GM23338 (cell line): ENCODE data around the gene FOXJ2.

Experiments used
- CREB1 ChIP-seq: fragments of 250-450 bp; sonication (Bioruptor Pico); IDR thresholded peaks from 2 replicates; pipeline ENCODE4 v1.5.0; 2020; ENCODE audit warnings: low read depth, mild to moderate bottlenecking, moderate library complexity
- CTCF ChIP-seq, 2 experiments: fragments of 200-600 bp in 1 of 2; sonication (generic) in 1 of 2; conservative IDR thresholded peaks; 2 replicates each; pipeline versions ENCODE4 v1.5.1 to v1.6.1; 2016 to 2017; ENCODE audit warnings: antibody characterized with exemption in 2 of 2, low read depth in 2 of 2, mild to moderate bottlenecking in 2 of 2, moderate library complexity in 1 of 2
- EZH2 ChIP-seq: fragments of 200-600 bp; sonication (generic); IDR thresholded peaks from one replicate; pipeline ENCODE4 v1.8.0; 2017; ENCODE audit warnings: antibody characterized with exemption, mild to moderate bottlenecking, low read depth; ENCODE audit not compliant: unreplicated experiment
- EZH2phosphoT487 ChIP-seq: fragments of 200-600 bp; sonication (generic); IDR thresholded peaks from one replicate; pipeline ENCODE4 v1.8.1; 2018; ENCODE audit warnings: antibody characterized with exemption; ENCODE audit not compliant: unreplicated experiment
- JUNB ChIP-seq: IDR thresholded peaks from one replicate; pipeline ENCODE4 v1.6.1; 2016; ENCODE audit warnings: antibody characterized with exemption; ENCODE audit not compliant: unreplicated experiment
- POLR2AphosphoS5 ChIP-seq: IDR thresholded peaks from 2 replicates; pipeline ENCODE4 v1.6.1; 2016; ENCODE audit warnings: antibody characterized with exemption, low read depth
- REST ChIP-seq: IDR thresholded peaks from one replicate; pipeline ENCODE4 v1.6.1; 2018; ENCODE audit warnings: antibody characterized with exemption; ENCODE audit not compliant: unreplicated experiment
- STAT1 ChIP-seq: IDR thresholded peaks from one replicate; pipeline ENCODE4 v1.6.1; 2016; ENCODE audit warnings: antibody characterized with exemption; ENCODE audit not compliant: unreplicated experiment
- ZNF114 ChIP-seq: fragments of 250-450 bp; sonication (Bioruptor Pico); IDR thresholded peaks from 2 replicates; pipeline ENCODE4 v1.5.0; 2020; ENCODE audit warnings: mild to moderate bottlenecking, moderate library complexity
- TF ChIP-seq, protein P1 (sequence below): IDR thresholded peaks from 2 replicates; pipeline ENCODE4 v1.6.1; 2016; ENCODE audit warnings: antibody characterized with exemption
- TF ChIP-seq, protein P2 (sequence below): fragments of 250-450 bp; sonication (Bioruptor Pico); IDR thresholded peaks from 2 replicates; pipeline ENCODE4 v1.5.0; 2020; ENCODE audit warnings: mild to moderate bottlenecking, moderate library complexity

DNA sequence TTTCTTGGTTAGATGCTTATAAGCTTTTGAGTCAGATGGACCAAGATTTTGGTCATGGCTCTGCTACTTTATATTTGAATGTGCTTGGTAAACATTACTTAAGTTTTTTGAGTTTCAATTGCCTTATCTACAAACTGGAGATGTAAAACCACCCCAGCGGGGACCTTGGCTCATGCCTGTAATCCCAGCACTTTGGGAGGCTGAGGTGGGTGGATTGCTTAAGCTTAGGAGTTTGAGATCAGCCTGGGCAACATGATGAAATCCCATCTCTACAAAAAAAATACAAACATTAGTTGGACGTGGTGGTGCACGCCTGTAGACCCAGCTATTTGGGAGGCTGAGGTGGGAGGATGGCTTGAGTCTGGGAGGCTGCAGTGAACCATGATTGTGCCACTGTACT lies 60.8 kb downstream of the FOXJ2 start:
- no peak for TF ChIP-seq CTCF (conservative IDR thresholded peaks at IDR 0.05; ENCODE audit: low read depth in 2 of 2)
- no peak for TF ChIP-seq POLR2AphosphoS5
- no peak for TF ChIP-seq REST
- no peak for TF ChIP-seq EZH2
- TF ChIP-seq EZH2phosphoT487 = no peak
- no peak for TF ChIP-seq JUNB
- TF ChIP-seq CREB1 (CRISPR knock-in tag) = no peak
- TF ChIP-seq ZNF114 (CRISPR knock-in tag) = no peak
- TF ChIP-seq, protein P1, sequence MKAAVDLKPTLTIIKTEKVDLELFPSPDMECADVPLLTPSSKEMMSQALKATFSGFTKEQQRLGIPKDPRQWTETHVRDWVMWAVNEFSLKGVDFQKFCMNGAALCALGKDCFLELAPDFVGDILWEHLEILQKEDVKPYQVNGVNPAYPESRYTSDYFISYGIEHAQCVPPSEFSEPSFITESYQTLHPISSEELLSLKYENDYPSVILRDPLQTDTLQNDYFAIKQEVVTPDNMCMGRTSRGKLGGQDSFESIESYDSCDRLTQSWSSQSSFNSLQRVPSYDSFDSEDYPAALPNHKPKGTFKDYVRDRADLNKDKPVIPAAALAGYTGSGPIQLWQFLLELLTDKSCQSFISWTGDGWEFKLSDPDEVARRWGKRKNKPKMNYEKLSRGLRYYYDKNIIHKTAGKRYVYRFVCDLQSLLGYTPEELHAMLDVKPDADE = no peak
- TF ChIP-seq, protein P2, sequence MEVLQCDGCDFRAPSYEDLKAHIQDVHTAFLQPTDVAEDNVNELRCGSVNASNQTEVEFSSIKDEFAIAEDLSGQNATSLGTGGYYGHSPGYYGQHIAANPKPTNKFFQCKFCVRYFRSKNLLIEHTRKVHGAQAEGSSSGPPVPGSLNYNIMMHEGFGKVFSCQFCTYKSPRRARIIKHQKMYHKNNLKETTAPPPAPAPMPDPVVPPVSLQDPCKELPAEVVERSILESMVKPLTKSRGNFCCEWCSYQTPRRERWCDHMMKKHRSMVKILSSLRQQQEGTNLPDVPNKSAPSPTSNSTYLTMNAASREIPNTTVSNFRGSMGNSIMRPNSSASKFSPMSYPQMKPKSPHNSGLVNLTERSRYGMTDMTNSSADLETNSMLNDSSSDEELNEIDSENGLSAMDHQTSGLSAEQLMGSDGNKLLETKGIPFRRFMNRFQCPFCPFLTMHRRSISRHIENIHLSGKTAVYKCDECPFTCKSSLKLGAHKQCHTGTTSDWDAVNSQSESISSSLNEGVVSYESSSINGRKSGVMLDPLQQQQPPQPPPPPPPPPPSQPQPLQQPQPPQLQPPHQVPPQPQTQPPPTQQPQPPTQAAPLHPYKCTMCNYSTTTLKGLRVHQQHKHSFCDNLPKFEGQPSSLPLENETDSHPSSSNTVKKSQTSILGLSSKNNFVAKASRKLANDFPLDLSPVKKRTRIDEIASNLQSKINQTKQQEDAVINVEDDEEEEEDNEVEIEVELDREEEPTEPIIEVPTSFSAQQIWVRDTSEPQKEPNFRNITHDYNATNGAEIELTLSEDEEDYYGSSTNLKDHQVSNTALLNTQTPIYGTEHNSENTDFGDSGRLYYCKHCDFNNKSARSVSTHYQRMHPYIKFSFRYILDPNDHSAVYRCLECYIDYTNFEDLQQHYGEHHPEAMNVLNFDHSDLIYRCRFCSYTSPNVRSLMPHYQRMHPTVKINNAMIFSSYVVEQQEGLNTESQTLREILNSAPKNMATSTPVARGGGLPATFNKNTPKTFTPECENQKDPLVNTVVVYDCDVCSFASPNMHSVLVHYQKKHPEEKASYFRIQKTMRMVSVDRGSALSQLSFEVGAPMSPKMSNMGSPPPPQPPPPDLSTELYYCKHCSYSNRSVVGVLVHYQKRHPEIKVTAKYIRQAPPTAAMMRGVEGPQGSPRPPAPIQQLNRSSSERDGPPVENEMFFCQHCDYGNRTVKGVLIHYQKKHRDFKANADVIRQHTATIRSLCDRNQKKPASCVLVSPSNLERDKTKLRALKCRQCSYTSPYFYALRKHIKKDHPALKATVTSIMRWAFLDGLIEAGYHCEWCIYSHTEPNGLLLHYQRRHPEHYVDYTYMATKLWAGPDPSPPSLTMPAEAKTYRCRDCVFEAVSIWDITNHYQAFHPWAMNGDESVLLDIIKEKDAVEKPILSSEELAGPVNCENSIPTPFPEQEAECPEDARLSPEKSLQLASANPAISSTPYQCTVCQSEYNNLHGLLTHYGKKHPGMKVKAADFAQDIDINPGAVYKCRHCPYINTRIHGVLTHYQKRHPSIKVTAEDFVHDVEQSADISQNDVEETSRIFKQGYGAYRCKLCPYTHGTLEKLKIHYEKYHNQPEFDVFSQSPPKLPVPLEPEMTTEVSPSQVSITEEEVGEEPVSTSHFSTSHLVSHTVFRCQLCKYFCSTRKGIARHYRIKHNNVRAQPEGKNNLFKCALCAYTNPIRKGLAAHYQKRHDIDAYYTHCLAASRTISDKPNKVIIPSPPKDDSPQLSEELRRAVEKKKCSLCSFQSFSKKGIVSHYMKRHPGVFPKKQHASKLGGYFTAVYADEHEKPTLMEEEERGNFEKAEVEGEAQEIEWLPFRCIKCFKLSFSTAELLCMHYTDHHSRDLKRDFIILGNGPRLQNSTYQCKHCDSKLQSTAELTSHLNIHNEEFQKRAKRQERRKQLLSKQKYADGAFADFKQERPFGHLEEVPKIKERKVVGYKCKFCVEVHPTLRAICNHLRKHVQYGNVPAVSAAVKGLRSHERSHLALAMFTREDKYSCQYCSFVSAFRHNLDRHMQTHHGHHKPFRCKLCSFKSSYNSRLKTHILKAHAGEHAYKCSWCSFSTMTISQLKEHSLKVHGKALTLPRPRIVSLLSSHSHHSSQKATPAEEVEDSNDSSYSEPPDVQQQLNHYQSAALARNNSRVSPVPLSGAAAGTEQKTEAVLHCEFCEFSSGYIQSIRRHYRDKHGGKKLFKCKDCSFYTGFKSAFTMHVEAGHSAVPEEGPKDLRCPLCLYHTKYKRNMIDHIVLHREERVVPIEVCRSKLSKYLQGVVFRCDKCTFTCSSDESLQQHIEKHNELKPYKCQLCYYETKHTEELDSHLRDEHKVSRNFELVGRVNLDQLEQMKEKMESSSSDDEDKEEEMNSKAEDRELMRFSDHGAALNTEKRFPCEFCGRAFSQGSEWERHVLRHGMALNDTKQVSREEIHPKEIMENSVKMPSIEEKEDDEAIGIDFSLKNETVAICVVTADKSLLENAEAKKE (CRISPR knock-in tag) = no peak
- TF ChIP-seq STAT1 = no peak
